NCI-H69 (cell line): ENCODE results near the gene GOLGA6L10.
"Not testable (repeated sequence)": the region's sequence is repeated elsewhere in the genome, so short reads cannot be mapped to it uniquely, and the experiment has no call there.

Experiments
- DNase-seq: peaks from one replicate; lab custom pipeline; 2025; lab: John Stamatoyannopoulos, UW

Gene GOLGA6L10

GRCh38 chr15:82349375-82349774 lies at the start of gene GOLGA6L10:
TSS of gene GOLGA6L10 (minus strand) at chr15:82349475. CDS start at chr15:82349375, 100 bp downstream.
- not testable (repeated sequence) for DNase-seq

GRCh38 chr15:82398785-82399184 lies 49.5 kb upstream of the GOLGA6L10 start:
- no peak for DNase-seq

GRCh38 chr15:82397817-82398216 lies 48.5 kb upstream of the GOLGA6L10 start:
- DNase-seq, result no peak

GRCh38 chr15:82395788-82396187 lies 46.5 kb upstream of the GOLGA6L10 start:
- DNase-seq, result not testable (repeated sequence)

GRCh38 chr15:82393671-82394070 lies 44.4 kb upstream of the GOLGA6L10 start:
- no peak for DNase-seq

GRCh38 chr15:82392077-82392476 lies 42.8 kb upstream of the GOLGA6L10 start:
- not testable (repeated sequence) for DNase-seq

- not testable (repeated sequence) for DNase-seq
Observed at GRCh38 chr15:82390152-82390551, 40.9 kb upstream of the GOLGA6L10 start.

GRCh38 chr15:82387209-82387608 lies 37.9 kb upstream of the GOLGA6L10 start:
- not testable (repeated sequence) for DNase-seq

GRCh38 chr15:82381330-82381955 lies 32.2 kb upstream of the GOLGA6L10 start:
- DNase-seq, result not testable (repeated sequence)

GRCh38 chr15:82379552-82379951 lies 30.3 kb upstream of the GOLGA6L10 start:
- DNase-seq, result not testable (repeated sequence)

- DNase-seq, result not testable (repeated sequence)
Observed at GRCh38 chr15:82373661-82374060, 24.4 kb upstream of the GOLGA6L10 start.

- no peak for DNase-seq
Observed at GRCh38 chr15:82371656-82372055, 22.4 kb upstream of the GOLGA6L10 start.

GRCh38 chr15:82367790-82368189 lies 18.5 kb upstream of the GOLGA6L10 start:
- not testable (repeated sequence) for DNase-seq

GRCh38 chr15:82365692-82366323 lies 16.5 kb upstream of the GOLGA6L10 start:
- DNase-seq, result not testable (repeated sequence)

GRCh38 chr15:82364548-82364947 lies 15.3 kb upstream of the GOLGA6L10 start:
- not testable (repeated sequence) for DNase-seq

- not testable (repeated sequence) for DNase-seq
Observed at GRCh38 chr15:82362790-82363189, 13.5 kb upstream of the GOLGA6L10 start.

- DNase-seq, result not testable (repeated sequence)
Observed at GRCh38 chr15:82360618-82361017, 11.3 kb upstream of the GOLGA6L10 start.

- DNase-seq, result not testable (repeated sequence)
Observed at GRCh38 chr15:82355055-82355454, 5.8 kb upstream of the GOLGA6L10 start.

- not testable (repeated sequence) for DNase-seq
Observed at GRCh38 chr15:82354546-82354945, 5.3 kb upstream of the GOLGA6L10 start.

GRCh38 chr15:82347645-82348044 lies 1.6 kb downstream of the GOLGA6L10 start:
- not testable (repeated sequence) for DNase-seq

- not testable (repeated sequence) for DNase-seq
Observed at GRCh38 chr15:82345176-82345575, 4.1 kb downstream of the GOLGA6L10 start.

- not testable (repeated sequence) for DNase-seq
Observed at GRCh38 chr15:82344421-82344820, 4.9 kb downstream of the GOLGA6L10 start.

GRCh38 chr15:82343851-82344250 lies 5.4 kb downstream of the GOLGA6L10 start:
- DNase-seq, result not testable (repeated sequence)
